HuH-7 (cell line): ENCODE data around the gene ANTXRL.
"Not testable (repeated sequence)": the region's sequence is repeated elsewhere in the genome, so short reads cannot be mapped to it uniquely, and the experiment has no call there.

ENCODE experiments used
- DNase-seq: peaks from one replicate; pipeline ENCODE4 v3.0.0; 2011; ENCODE audit warnings: low spot score

ANTXRL gene

DNA sequence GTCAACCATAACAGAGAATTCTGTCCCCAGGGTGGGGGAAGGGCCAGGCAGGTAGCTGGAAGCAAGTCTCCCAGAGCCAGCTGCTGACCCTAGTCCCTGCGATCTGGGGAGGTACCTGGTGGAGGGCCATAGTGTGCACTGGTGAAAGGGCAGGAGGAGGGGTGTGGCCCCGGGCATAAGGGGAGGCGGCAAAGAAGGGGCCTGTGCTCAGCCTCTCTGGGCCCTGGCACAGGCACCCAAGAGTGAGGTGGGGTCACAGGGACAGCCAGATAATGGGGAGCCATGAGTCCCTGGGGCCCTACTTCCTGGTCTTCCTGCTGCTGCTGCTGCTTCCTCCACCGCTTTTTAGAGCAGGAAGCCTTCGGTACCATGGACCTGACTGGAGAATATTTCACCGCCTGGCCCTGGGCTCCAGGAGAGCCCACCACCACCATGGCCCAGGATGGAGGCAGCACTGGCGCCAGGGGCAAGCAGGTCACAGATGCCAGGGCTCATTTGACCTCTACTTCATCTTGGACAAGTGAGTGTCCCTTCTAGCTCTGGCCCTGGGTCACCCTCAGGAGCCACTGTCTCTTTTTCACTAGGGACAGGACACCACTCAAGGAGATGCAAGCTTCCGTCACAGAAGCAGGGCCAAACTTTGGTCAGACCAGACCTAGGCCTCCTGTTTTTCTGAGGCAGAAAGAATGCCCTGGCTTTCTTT lies at the start of gene ANTXRL:
Gene ANTXRL, plus strand, starts transcription at position 7 of the 703 bp plus-strand sequence. Its CDS starts 266 bp downstream, at position 273.
- DNase-seq = no peak

DNA sequence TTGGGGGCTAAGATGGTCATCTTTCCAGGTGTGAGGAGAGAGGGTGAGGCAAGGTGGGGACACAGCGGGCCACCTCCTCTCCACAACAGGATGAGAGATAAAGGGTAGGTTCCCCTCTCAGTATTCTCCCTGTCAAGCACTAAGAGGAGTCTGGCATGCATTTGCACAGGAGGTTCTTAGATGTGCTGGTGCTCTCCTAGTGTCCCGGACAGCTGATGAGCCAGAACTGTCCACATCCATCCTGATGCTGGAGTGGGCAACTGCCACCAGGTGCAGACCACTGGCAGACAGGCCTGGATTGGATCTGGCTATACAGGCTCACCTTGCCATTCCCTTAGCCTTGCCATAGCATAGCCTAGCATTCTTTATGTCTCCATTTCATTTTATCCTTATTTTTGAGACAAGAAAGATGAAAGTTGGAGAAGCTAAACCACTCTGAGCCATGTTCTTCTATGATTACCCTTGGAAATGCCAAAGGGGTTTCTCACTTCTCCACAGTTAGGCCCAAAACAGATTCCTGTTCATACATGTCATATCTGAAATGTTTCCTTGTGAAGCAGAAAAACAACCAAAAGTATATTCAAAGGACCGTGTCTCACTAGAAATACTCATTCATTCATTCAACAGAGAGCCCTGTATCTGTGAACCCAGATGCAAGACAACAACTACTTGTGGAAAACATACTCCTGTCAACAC lies 48.8 kb upstream of the ANTXRL start:
- no peak for DNase-seq

DNA sequence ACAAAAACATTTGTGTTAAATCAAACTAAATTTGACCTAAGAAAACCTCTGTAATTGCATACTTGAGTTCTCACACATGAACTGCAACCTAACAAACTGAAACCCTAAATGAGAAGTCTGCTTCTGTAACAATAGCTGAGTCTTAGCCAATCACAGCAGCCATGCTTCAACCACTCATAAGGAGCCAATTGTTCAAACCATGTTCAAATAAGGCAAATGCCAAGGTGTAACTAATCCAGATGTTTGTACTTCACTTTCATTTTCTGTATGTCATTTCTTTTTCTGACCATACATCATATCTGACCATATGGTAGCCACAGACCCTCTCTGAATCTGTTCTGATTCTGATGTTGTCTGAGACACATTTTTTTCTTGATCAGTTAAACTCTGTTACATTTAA lies 47.5 kb upstream of the ANTXRL start:
- DNase-seq = no peak

DNA sequence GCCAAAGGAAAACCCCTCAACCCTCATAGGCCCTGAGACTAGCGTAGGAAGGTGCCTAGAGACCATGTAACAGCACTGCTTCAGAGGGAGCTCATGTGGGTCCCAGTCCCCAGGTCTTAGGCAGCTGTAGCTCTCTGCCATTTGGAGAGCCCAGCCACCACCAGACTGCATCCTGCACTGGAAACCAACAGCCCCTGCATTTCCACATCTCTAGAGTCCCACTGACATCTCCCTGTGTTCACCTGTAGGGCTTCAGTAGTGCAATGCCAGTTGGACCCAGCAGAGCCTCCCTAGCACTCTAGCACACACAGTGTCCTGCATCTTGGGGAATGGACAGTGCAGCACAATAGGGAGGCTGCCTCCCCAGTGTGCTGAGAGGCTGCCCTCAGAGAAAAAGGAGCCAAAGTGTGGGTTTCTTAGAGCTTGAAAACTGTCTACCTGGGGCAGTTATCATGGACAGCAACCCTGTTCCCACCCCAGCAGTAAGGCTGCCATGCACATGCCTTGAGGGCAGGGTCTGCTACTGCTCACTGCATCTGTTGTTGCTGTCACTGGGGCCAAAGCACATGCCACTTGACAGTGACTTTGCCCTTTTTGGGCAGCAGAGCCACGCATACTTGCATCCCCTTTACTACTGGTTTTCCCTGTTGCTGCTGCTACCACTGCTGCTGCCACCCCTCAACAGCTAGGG lies 46.7 kb upstream of the ANTXRL start:
- no peak for DNase-seq

DNA sequence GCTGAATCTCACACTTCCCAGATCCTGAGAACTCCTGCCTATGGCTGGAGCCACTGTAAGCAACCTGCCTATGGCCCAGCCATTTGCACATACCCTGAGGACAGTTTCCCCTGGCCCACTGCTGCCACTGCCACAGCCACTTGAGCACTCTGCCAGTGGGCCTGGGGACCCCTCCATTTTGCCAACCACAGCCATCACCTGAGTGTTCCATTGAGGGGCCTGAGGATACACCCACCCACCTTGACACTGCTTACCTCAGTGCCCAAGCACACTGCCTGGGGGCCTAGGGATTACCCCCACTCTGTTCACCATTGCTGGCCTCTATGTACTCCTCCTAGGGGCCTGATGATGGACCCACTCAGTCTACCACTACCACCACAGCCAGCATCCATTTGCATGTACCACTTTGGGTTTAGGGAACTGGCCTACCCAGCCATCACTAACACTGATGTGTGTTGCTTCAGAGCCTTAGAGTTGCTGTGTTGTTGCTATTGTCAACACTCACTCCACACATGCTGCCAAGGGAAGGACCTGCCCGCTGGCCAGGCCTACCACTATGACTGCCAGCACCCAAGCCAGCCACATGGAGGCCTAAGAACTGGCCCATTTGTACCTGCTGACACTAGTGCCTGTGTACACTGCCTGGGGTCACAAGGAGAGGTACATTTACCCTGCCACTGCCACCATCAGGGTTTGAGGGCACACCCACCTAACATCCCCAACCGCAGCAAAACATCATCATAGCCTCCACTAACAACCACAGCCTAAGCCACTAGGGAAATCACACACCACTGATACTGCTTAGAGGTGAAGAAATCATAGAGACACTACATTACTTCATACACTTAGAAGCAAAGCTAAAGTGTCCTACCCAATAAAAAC lies 45.9 kb upstream of the ANTXRL start:
- DNase-seq = no peak

DNA sequence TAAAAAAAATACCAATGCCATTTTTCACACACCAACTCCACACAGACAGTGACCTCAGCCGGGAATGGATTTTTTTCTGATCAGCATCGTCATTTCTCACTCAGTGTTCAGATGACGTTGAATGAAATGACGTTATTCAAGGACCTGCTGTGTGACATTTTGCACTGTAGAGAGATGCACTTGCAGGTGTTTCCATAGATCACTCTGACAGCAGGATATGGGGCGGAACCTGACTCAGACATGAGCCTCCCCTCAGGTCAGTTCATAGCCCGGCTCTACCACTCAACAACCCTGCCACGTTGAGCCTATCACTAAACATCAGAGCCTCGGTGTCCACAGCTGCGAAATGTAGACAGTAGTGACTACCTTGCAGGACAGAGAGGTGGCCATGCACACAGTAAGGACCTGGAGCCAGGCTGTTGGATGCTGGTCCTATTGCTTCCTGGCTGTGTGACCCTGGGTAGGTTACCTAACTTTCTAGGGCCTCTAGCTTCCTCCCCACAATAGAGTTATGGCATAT lies 41.4 kb upstream of the ANTXRL start:
- no peak for DNase-seq

DNA sequence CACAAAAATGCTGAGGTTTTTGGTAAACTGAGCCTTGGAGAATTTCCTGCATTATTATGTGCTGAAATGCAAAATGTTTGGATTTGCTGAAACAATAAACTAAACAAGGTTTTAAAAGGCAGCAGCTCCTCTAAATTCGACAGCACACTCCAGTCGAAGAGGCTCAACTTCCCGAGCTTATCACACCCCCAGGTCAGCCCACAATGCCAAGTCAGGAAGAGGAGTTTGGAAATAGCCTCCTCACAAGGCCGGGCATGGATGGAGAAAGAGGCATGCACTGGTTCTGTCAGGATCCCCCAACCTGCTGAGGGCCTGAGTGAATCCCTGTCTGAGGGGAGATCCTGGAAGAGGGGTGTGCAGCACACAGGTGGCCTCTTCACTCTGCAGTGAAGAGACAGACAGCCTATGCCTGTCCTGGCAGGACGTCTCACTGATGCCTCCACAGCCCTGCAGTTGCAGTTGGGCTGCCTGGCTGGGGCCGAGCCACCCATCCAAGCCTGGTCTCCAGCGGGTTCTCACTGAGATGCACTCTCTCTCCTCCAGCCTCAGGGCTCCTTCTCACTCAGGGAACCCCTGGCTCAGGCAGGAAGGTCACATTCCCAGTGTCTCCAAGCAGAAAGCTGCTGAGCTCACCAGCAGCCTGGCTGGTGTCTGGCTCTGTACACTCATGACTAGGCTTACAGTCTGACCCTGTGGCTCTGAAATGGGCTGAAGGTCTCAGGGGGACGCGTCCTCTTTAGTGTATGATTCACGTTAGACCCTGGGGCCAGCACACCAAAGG lies 40.2 kb upstream of the ANTXRL start:
- DNase-seq = not testable (repeated sequence)

DNA sequence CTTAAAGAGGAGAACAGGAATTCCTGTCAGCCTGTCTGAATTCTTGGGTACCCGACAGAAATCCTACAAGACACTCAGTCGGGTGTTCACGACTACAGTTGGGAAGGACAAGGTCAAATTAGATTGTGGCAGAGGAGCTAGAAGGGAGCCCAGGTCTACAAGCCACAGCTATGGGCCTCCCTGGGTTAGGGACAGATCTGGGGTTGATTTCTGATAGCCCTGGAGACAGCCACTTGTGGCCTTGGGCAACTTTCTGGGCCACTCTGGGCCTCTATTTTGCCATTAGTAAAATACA lies 39.7 kb upstream of the ANTXRL start:
- no peak for DNase-seq

DNA sequence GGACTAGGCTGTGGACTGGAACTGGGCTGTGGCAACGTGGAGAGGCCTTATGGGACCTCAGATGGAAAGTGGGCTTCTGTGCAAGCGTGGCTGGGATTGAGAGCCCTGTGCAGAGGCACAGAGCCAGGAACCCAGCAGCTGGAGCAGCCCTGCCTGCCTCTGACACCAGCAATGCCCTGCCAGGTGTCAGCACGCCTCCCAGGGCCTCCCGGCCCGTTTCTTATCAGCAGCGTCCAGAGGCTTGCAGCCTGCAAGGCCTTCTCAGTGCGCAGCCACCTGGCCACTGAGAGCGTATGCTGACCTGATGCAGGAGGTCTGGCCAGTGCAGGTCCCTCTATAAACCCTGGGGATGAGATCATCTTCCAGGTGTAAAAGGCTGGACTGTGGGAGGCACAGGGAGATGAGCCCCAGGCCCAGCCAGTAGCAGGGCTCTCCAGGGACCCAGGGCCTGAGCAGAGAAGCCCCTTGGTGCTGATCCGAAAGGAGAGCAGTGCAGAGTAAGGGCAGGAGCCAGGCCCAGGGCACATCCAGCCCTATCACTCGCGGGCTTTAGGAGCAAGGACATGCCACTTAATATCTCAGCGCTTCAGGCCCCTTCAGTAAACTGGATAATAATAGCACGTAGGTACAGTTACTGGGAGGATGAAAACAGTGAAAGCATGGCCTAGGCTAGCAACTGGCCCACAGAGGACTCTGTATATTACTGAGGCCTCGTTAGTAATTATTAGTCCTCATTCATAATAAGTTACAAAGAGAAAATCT lies 38.8 kb upstream of the ANTXRL start:
- no peak for DNase-seq

DNA sequence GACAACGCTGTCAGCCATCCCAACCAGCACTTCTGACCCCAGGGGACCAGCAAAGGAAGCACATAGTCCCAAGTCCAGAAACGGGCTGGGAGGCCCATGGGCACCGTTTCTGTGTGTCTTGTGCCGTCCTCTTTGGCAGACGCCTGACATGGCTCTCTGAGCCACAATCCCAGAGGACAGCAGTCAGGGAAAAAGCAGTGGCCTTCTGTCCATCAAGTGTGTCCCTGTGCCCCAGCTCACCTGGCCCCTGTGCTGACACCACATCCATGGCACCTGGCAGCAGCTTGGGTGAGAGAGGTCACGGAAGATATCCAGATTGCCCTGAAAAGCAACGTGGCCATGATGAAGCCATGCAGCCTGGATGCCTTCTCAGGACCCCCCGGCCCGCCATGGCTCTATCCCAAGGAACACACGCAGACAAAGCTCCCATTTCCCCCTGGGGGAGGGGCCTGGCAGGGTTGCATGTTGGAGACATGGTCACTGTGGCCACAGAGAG lies 38.1 kb upstream of the ANTXRL start:
- DNase-seq = no peak

DNA sequence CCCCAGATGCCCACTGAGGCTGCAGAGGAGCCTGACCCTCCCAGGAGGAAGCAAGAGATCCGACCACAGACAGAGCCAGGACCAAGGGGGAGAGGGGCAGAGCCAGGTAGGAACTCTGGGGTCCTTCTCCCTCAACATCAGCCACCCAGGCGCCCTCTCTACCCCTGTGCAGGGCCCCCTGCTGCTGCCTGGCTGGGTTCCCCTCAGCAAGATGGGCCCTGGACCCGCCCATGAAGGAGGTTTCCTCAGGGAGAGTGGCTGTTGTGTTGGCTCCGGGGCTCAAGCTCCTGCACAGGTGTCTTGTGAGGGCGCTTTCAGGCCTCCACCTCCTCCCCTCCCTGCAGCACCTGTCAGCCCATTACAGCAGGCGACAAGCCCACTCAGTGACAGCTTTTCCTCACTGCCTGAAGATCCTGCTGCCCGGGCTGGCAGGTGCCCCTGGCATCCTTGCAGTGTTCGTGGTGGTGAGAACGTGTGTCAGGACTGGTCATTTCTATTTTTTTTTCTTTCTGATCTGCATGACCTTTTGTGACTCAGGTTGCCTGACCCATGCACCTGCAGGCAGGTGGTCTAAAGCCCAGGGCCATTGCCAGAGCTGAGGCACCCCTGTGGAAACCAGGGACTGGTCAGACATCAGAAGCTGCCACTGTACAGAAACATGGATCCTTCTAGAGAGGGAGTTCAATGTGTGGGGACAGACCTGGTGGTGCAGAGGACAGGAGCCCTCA lies 37.0 kb upstream of the ANTXRL start:
- DNase-seq = not testable (repeated sequence)

DNA sequence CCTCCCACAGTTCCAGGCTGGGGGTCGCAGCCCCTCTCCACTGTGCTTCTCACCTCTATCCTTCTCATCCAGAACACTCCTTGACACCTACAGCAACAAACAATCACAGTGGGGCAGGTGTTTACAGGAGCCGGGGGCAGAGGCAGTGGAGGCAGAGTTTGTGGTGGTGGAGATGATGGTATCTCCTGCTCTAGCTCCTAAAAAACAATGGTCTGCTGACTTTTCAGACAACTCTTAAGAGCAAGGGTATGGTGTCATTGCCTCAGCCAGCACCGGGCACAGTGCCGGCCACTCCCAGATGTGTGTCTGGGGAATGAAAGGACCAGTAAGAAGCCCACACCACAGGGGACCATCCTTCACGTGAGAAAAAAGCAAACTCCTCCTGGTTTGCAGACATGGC lies 36.3 kb upstream of the ANTXRL start:
- DNase-seq = no peak

DNA sequence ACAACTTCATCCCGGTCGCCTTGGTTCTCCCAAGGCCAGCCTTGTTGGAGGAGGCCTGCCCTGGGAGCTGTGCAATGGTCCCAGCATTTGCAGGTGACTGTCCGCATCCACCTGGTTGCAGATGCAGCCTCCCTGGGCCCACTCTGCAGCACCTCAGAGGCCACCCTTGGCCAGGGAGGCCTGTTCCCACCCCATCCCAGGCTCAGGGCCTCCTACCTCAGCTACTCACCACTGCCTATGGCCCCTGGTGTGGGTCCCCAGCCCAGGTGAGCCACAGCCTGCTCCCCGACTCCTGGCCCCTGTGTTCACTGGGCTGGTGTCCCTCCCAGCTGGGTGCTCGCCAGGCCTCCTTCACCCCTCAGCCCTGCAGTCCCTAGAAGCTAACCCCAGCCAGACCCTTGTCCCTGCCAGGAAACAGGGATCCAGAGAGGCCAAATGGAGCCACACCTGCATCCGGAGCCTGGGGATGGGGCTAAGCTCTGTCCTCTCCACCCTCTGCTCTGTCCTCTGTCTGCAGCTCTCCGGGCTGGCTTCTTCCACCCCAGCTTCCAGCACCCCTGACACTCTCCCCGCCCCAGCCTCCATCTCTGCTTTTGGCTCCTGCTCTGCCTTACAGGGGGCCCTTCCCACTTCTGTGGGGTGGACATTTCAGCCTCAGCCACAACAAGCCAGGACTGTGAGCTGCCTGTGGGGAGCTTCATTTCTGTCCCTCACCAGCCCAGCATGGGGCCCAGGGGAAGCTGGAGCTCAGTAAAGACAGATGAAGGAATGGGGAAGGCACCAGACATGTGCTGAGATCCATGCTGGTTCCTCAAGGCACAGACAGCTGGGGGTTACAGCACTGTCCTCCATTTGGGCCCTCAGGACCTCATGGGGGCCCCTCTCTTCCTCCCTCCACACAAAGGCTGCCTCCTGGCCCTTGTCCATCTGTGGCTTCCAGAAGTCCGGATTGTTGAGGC lies 35.6 kb upstream of the ANTXRL start:
- DNase-seq = no peak

DNA sequence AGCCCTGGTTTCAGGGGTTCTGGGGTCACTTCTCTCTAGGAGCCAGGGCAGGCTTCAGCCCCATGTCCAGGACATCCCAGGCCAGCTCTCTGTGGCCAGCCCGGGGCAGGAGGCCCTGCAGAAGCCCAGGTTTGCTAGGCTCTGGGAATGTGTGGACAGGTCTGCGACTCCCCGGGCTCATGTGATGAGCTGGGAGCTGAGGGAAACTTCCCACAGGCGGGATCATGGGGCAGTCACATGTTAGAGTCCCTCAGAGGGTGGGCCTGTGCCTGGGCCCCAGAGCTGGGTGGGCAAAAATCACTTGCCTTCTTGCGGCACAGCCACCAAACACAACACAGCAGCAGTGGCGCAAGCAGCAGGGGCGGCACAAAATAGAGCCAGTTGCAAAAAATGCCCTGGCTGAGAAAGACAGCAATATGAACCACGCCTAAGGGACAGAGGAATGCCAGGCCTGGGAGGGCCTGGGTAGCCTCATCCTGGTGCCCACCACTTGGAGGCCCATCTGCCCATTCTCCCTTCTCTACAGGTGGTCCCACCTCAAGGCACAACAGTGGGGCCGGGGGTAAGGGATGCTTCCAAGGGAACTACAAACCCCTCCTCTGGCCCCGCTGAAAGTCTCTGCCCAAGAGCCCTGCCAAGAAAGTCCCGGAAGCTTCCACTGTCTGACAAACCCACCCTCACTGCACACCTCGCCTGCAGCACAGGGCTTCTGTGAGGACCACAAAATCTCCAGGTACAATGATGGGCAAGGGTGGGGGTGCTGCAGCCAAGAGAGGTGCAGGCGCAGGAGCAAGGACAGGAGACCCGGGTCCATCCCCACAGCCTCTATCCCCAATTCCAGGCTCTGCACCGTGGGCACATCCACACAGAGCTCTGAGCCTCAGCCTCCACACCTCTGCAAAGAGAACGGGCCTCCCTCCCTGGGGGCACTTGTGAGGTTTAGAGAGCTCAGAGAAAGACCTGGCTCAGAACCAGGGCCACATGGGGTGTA lies 34.6 kb upstream of the ANTXRL start:
- no peak for DNase-seq

DNA sequence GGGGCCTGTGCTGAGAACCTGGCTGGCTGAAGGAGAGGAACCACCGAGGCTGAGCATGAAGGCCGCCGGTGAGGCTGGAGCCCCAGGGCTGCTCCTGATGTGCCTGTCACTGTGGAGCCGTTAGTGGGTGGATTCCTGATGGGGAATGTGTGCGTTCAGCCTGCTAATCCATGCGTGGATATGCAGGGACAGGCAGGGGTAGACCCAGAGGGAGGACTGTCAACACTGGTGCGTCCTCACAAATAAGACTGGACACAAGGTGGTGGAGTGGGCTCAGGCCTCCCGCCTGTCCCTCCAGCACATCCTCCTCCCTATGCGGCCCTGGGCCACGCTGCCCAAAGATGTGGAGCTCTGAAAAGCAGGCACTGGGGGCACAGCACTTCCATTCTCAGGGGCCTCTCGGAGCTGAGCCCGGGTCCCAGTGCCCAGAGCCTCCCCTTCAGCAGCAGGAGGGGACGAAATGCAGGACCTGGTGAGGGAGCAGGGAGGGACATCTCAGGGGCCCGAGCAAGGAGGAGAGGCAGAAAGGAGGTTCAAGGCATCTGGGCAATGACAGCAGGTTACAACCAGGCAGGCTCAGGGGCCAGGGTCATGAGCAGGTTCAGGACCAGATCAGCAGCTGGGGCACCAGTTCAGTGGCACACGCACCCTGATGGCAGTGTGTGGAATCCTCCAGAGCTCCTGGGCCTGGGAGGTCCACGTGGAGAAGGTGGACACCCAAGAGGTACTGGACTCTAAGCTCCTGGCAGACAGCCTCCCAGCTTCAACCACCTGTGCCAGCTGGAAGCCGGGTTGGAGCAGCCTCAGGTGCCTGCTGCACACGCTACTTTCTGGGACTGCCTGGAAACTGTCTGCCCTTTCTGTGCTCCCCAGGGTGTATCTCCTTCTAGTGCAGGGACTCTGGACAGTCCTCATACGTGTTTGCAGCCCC lies 33.5 kb upstream of the ANTXRL start:
- no peak for DNase-seq

DNA sequence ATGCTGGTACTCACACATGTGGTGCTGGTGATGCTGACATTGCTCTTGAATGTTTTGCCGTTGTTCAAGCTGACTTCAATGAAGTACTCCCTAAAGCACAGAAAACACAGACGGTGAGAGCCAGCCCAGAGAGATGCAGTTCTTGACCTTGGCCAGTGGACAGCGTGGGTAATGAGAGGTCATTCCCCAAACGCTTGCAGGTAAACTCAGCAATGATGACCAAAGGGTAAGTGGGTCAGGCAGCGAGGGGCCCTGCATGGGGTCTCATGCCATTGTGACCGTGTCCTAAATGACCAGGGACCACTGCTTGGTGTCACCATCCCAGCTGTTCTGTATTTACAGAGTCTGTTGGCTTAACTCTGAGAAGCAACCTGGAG lies 32.8 kb upstream of the ANTXRL start:
- DNase-seq = no peak
